K562 (cell line): ENCODE results near the gene C3orf70. TPM values are rescaled to one million over a fixed set of nuclear protein-coding genes. Genes with fewer than 3 reads are reported as not detected.

Experiments
- ATAC-seq: fragments of 200-7000 bp; cut with Tn5 transposase; 3 replicates; pipeline ENCODE4 v1.9.1; 2020; ENCODE audit warnings: moderate library complexity
- BruUV-seq: library from RNA; stranded (reverse); fragments of 400-500 nt; replicated peaks from 2 replicates; lab custom pipeline; 2021; lab: Mats Ljungman, UMichigan
- CTCF ChIA-PET: fragments of 300-600 bp; formaldehyde crosslinking; extraction: SDS; loops from one replicate; lab custom pipeline; 2021; ENCODE audit warnings: low intra/inter-chr PET ratio; lab: Yijun Ruan, JAX
- POLR2A ChIA-PET: fragments of 300-600, 350-650 bp; sonication (Branson Sonifier 250); formaldehyde crosslinking; extraction: SDS; loops from one replicate; lab custom pipeline; 2021; ENCODE audit warnings: antibody characterized with exemption, inconsistent platforms; lab: Yijun Ruan, JAX
- DNase-seq, 4 experiments: peaks; one replicate each; pipeline versions ENCODE4 v3.0.0 to v3.0.0-alpha.2; 2011 to 2018; ENCODE audit warnings: low spot score in 3 of 4, mixed read lengths in 3 of 4; ENCODE audit errors: extremely low read depth in 1 of 4
- FAIRE-seq: peaks from 2 replicates; lab custom pipeline; 2011; peaks lifted over from hg19 to GRCh38; lab: Jason Lieb, UNC
- H2AFZ ChIP-seq: 2 replicates; pipeline ENCODE4 v1.6.0; 2011; ENCODE audit warnings: low read depth, low read length, control low read depth, inconsistent platforms
- H3K27ac ChIP-seq: fragments of 200-600 bp; 3 replicates; pipeline ENCODE4 v1.8.0; 2011; ENCODE audit warnings: low read depth, mild to moderate bottlenecking, control low read depth, inconsistent platforms, low read length, moderate library complexity, mixed read lengths; ENCODE audit errors: extremely low read depth
- H3K27me3 ChIP-seq, 2 experiments: fragments of 300-600 bp in 1 of 2; 2 replicates in 1 of 2; 3 replicates in 1 of 2; pipeline versions ENCODE4 v1.6.0 to v1.8.0; 2011; ENCODE audit warnings: inconsistent platforms in 2 of 2, low read length in 2 of 2, mild to moderate bottlenecking in 1 of 2, mixed read lengths in 1 of 2, moderate library complexity in 1 of 2; ENCODE audit not compliant: control insufficient read depth in 2 of 2, insufficient read depth in 2 of 2
- H3K36me3 ChIP-seq: fragments of 300-600 bp; 3 replicates; pipeline ENCODE4 v1.8.0; 2011; ENCODE audit warnings: mild to moderate bottlenecking, low read length, inconsistent platforms; ENCODE audit not compliant: control insufficient read depth, insufficient read depth
- H3K4me1 ChIP-seq, 2 experiments: fragments of 200-600 bp in 1 of 2; replicated peaks in 1 of 2; 2 replicates in 1 of 2; 3 replicates in 1 of 2; pipeline versions ENCODE4 v1.5.1 to v1.8.0; 2011; ENCODE audit warnings: inconsistent platforms in 2 of 2, low read length in 2 of 2, mild to moderate bottlenecking in 1 of 2, mixed read lengths in 1 of 2, moderate library complexity in 1 of 2; ENCODE audit not compliant: control insufficient read depth in 2 of 2, insufficient read depth in 2 of 2
- H3K4me2 ChIP-seq: 2 replicates; pipeline ENCODE4 v1.6.1; 2011; ENCODE audit warnings: low read length, control low read depth, inconsistent platforms, mixed read lengths; ENCODE audit not compliant: insufficient read depth
- H3K4me3 ChIP-seq: fragments of 200-600 bp; sonication (generic), shearing (Covaris generic); 2 replicates; pipeline ENCODE4 v1.5.1; 2016; ENCODE audit warnings: control low read depth, inconsistent platforms
- H3K79me2 ChIP-seq: fragments of 200-600 bp; 3 replicates; pipeline ENCODE4 v1.8.0; 2011; ENCODE audit warnings: low read length, inconsistent platforms; ENCODE audit not compliant: control insufficient read depth, insufficient read depth
- H3K9ac ChIP-seq, 2 experiments: 2 replicates each; pipeline versions ENCODE4 v1.6.0 to v1.6.1; 2011; ENCODE audit warnings: low read depth in 2 of 2, low read length in 2 of 2, control low read depth in 1 of 2, inconsistent platforms in 1 of 2, mild to moderate bottlenecking in 1 of 2, mixed read lengths in 1 of 2; ENCODE audit not compliant: insufficient read depth in 1 of 2
- H3K9me1 ChIP-seq: one replicate; pipeline ENCODE4 v1.6.0; 2011; ENCODE audit warnings: inconsistent platforms, mild to moderate bottlenecking, low read length, moderate library complexity; ENCODE audit not compliant: control insufficient read depth, insufficient read depth
- H3K9me3 ChIP-seq: replicated peaks from 2 replicates; pipeline ENCODE4 v1.5.1; 2011; ENCODE audit warnings: low read depth, low read length, inconsistent platforms; ENCODE audit not compliant: control insufficient read depth, insufficient read depth
- H4K20me1 ChIP-seq: replicated peaks from 2 replicates; pipeline ENCODE4 v1.6.1; 2011; ENCODE audit warnings: low read length, inconsistent platforms, mixed read lengths; ENCODE audit not compliant: control insufficient read depth, insufficient read depth
- ARID1B ChIP-seq: fragments of 450-650 bp; IDR thresholded peaks from 2 replicates; pipeline ENCODE4 v1.6.1; 2016; ENCODE audit warnings: antibody characterized with exemption, mild to moderate bottlenecking, inconsistent platforms
- FOS ChIP-seq: IDR thresholded peaks from 3 replicates; pipeline ENCODE4 v1.6.1; 2011; ENCODE audit not compliant: insufficient read length; ENCODE audit errors: extremely low read depth
- HDAC8 ChIP-seq: fragments of 450-650 bp; IDR thresholded peaks from 2 replicates; pipeline ENCODE4 v1.6.1; 2016; ENCODE audit warnings: mild to moderate bottlenecking, missing genetic modification characterization, moderate library complexity, missing compliant biosample characterization
- HMG20A ChIP-seq: fragments of 450-650 bp; formaldehyde crosslinking; conservative IDR thresholded peaks from 2 replicates; pipeline ENCODE4 v1.4.0; 2020; ENCODE audit warnings: mild to moderate bottlenecking, mixed read lengths
- XRCC3 ChIP-seq: fragments of 450-650 bp; IDR thresholded peaks from 2 replicates; pipeline ENCODE4 v1.6.1; 2017; ENCODE audit warnings: mild to moderate bottlenecking, moderate library complexity
- XRCC5 ChIP-seq: fragments of 200-400 bp; formaldehyde crosslinking; IDR thresholded peaks from 2 replicates; pipeline ENCODE4 v1.6.1; 2017; ENCODE audit warnings: low read depth, mild to moderate bottlenecking, low read length
- ZBTB5 ChIP-seq: fragments of 450-650 bp; IDR thresholded peaks from 2 replicates; pipeline ENCODE4 v1.6.1; 2017; ENCODE audit warnings: antibody characterized with exemption
- ZNF239 ChIP-seq: fragments of 250-450 bp; sonication (Bioruptor Pico); IDR thresholded peaks from 2 replicates; pipeline ENCODE4 v1.4.0; 2020; ENCODE audit warnings: mild to moderate bottlenecking
- ZNF444 ChIP-seq: fragments of 250-450 bp; sonication (Bioruptor Pico); IDR thresholded peaks from 2 replicates; pipeline ENCODE4 v1.4.0; 2020; ENCODE audit warnings: mild to moderate bottlenecking, moderate library complexity
- WGBS: fragments of 100-300 bp; shearing (Covaris generic); methylation state at CpG from one replicate; pipeline ENCODE4 v1.1.6; 2016; ENCODE audit warnings: low coverage, mixed read lengths; ENCODE audit not compliant: insufficient coverage; ENCODE audit errors: missing lambda C conversion rate; 5-methylcytosine and 5-hydroxymethylcytosine counted together
- in situ Hi-C: fragments of 300-500 bp; cut with MboI; formaldehyde crosslinking; loops from 4 replicates; pipeline ENCODE4 v1.15.0; 2018; ENCODE audit warnings: inconsistent platforms, mixed read lengths
- intact Hi-C: fragments of 100-400 bp; cut with micrococcal nuclease; formaldehyde crosslinking; loops from 2 replicates; pipeline ENCODE4 v1.14.2; 2022
- polyA plus RNA-seq, 8 experiments: library from polyadenylated mRNA; depleted of rRNA in 4 of 8; stranded (reverse) in 5 of 8; unstranded in 3 of 8; fragments of >200 nt; fragmentation: Nextera tagmentation in 2 of 8; fragmentation: Illumina TruSeq in 1 of 8; extraction: Ambion mirVana in 2 of 8; extraction: Trizol in 1 of 8; gene quantifications; 2 replicates each; pipeline versions ENCODE4 v1.2.1 to v1.2.3, GENCODE V29; 2011 to 2014; ENCODE audit warnings: inconsistent platforms in 1 of 8, missing spikeins in 1 of 8
- total RNA-seq, 7 experiments: library from RNA; depleted of rRNA in 6 of 7; stranded (reverse); fragments of >200 nt in 6 of 7; fragmentation: Illumina TruSeq in 2 of 7; extraction: Trizol in 2 of 7; gene quantifications; 2 replicates each; pipeline versions ENCODE4 v1.2.1 to v1.2.3, GENCODE V29; 2011 to 2021; ENCODE audit warnings: low replicate concordance in 1 of 7

Gene C3orf70
- total and polyA plus RNA-seq, 9 of the 15 experiments (the other 6 are each of a cell fraction or from before 2014, with no cell fraction given): 0.01 to 0.04 (median 0.03) TPM; not detected in 6

DNA sequence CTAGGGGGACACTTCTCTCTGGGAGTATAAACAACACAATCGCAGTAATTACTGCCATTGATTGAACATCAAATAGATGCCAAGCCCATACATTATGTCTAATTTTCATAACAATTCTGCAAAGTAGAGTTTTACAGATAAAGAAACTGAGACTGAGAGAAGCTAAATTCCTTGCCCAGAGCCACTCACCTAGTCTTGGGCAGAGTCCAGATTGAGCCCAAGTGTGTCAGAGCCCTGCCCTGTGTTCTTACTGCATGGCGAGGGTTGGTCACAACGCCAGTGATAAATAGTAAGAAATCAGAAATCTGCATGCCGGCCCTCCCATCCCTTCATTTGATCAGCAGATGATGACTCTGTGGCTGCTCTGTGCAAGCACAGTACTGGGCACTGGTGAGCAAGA lies 106.3 kb downstream of the C3orf70 start:
- H4K20me1 ChIP-seq: no peaks in the 10 kb centered on the region
- no peak overlapping the region for H3K27ac ChIP-seq
- H3K9me1 ChIP-seq: no peaks in the 10 kb centered on the region
- H2AFZ ChIP-seq: no peak overlapping the region
- intact Hi-C loops: no loop called here
- H3K9ac ChIP-seq: no peak overlapping the region
- DNase-seq (no peak), ATAC-seq (no peak), FAIRE-seq (no peak)
- H3K79me2 ChIP-seq: no peaks in the 10 kb centered on the region
- H3K4me3 ChIP-seq: no peak overlapping the region
- H3K4me1 ChIP-seq: no peaks in the 10 kb centered on the region
- no peaks in the 10 kb centered on the region for H3K9me3 ChIP-seq
- H3K27me3 ChIP-seq: no peaks in the 10 kb centered on the region
- 71% methylated on average over 4 of the region's 4 CpGs for WGBS
- no peak for TF ChIP-seq XRCC3
- ChIA-PET CTCF (interaction anchor here (0.6 kb wide), 1 partner anchor 208 kb away, joined by 5 read pairs; no protein-coding TSS in a partner anchor), POLR2A (no interaction called here)
- peaks cover 12% of the 10 kb centered on the region; the same call in 1 of the 3 replicates for H3K36me3 ChIP-seq
- no TSS peak for BruUV-seq
- H3K4me2 ChIP-seq: no peak overlapping the region
- in situ Hi-C loops: no loop called here

DNA sequence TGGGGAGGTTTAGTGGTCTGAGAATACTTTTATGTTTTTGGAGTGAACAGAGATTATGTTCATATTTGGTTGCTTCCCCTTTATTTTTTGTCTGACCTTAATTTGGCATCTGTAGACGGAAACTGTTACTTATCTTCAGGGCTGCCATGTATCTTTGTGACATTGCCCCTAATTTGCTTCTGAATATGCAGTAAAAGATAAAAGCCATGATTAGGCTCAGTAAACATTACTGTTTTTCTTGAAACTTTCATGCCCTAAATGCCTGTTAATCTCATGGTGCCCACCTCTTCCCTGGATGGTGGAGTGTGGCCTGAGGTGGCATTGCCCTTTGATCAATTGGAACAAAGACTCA lies 106.7 kb downstream of the C3orf70 start:
- FAIRE-seq (no peak), DNase-seq (no peak)
- ChIA-PET POLR2A (interaction anchor here (0.6 kb wide), 1 partner anchor 1411 kb away, joined by 3 read pairs; no protein-coding TSS in a partner anchor), CTCF (interaction anchor here (0.6 kb wide), 1 partner anchor 208 kb away, joined by 5 read pairs; no protein-coding TSS in a partner anchor)
- BruUV-seq: no TSS peak
- no peak overlapping the region for H3K27ac ChIP-seq
- H3K27me3 ChIP-seq: no peaks in the 10 kb centered on the region
- TF ChIP-seq FOS (no peak), HDAC8 (tag) (no peak), ZNF444 (no peak), HMG20A (CRISPR knock-in tag) (no peak), ZBTB5 (no peak), ZNF239 (CRISPR knock-in tag) (no peak), XRCC5 (no peak), ARID1B (no peak)
- TF ChIP-seq, all 486 proteins: peak for 0
- Histone ChIP-seq H3K4me3 (no peak overlapping the region), H3K9me1 (no peaks in the 10 kb centered on the region), H2AFZ (no peak overlapping the region), H3K36me3 (peaks cover 12% of the 10 kb centered on the region; the same call in 1 of the 3 replicates), H3K4me2 (no peak overlapping the region), H3K9ac (no peak overlapping the region), H4K20me1 (no peaks in the 10 kb centered on the region), H3K79me2 (no peaks in the 10 kb centered on the region), H3K9me3 (no peaks in the 10 kb centered on the region), H3K4me1 (no peaks in the 10 kb centered on the region)
- intact Hi-C loops: no loop called here
- WGBS: 44% methylated on average over 1 of the region's 1 CpG
- in situ Hi-C loops: no loop called here
- no peak for ATAC-seq
